K562 (cell line): ENCODE measurements around the gene TMEM170A. TPM values are rescaled to one million over a fixed set of nuclear protein-coding genes. Genes with fewer than 3 reads are reported as not detected.

Experiments used
- JUNB ChIP-seq: fragments of 450-650 bp; formaldehyde crosslinking; conservative IDR thresholded peaks from 2 replicates; pipeline ENCODE4 v1.4.0; 2020; ENCODE audit warnings: mild to moderate bottlenecking
- TCF7L2 ChIP-seq: fragments of 150-350 bp; IDR thresholded peaks from 2 replicates; pipeline ENCODE4 v1.6.1; 2016; ENCODE audit warnings: low read depth, mild to moderate bottlenecking, low read length, moderate library complexity
- polyA plus RNA-seq, 8 experiments: library from polyadenylated mRNA; depleted of rRNA in 4 of 8; stranded (reverse) in 5 of 8; unstranded in 3 of 8; fragments of >200 nt; fragmentation: Nextera tagmentation in 2 of 8; fragmentation: Illumina TruSeq in 1 of 8; extraction: Ambion mirVana in 2 of 8; extraction: Trizol in 1 of 8; gene quantifications; 2 replicates each; pipeline versions ENCODE4 v1.2.1 to v1.2.3, GENCODE V29; 2011 to 2014; ENCODE audit warnings: inconsistent platforms in 1 of 8, missing spikeins in 1 of 8
- small RNA-seq: library from RNA; depleted of rRNA; stranded (forward); fragments of <200 nt; gene quantifications from one replicate; pipeline ENCODE3, GENCODE V24; 2014
- total RNA-seq, 7 experiments: library from RNA; depleted of rRNA in 6 of 7; stranded (reverse); fragments of >200 nt in 6 of 7; fragmentation: Illumina TruSeq in 2 of 7; extraction: Trizol in 2 of 7; gene quantifications; 2 replicates each; pipeline versions ENCODE4 v1.2.1 to v1.2.3, GENCODE V29; 2011 to 2021; ENCODE audit warnings: low replicate concordance in 1 of 7

The TMEM170A gene
- total and polyA plus RNA-seq, 9 of the 15 experiments (the other 6 are each of a cell fraction or from before 2014, with no cell fraction given) = 6.1 to 30.2 (median 15.0) TPM

GRCh38 chr16:75394941-75395340 lies 69.5 kb downstream of the TMEM170A start (continued):
- TF ChIP-seq TCF7L2 (no peak), JUNB (no peak)

Small RNAs within 50 kb of the gene (small RNA-seq; reads per million reads assigned to genes)
- not detected for gene RF00598

Other genes starting within 250 kb of the TMEM170A start
Only the 7 nearest of the 12 such genes appear.
- 40.0 and 43.7 TPM in 2 replicates for gene CFDP1, start 31.2 kb downstream of the TMEM170A start, total RNA-seq (2014; rRNA removed)
- gene CFDP1, start 31.2 kb downstream of the TMEM170A start, total RNA-seq (2014; rRNA removed; fragmentation: Illumina TruSeq; extraction: Trizol) = 70.4 and 73.6 TPM in 2 replicates
- gene CFDP1, start 31.2 kb downstream of the TMEM170A start, total RNA-seq (2015; rRNA removed; fragmentation: Illumina TruSeq; extraction: Trizol) = 76.7 and 77.1 TPM in 2 replicates
- gene CFDP1, start 31.2 kb downstream of the TMEM170A start, total RNA-seq (2021) = 30.3 and 31.5 TPM in 2 replicates
- gene CFDP1, start 31.2 kb downstream of the TMEM170A start, polyA plus RNA-seq (2011; rRNA removed) = 29.2 and 44.3 TPM in 2 replicates
- 61.1 and 78.4 TPM in 2 replicates for gene CFDP1, start 31.2 kb downstream of the TMEM170A start, polyA plus RNA-seq (2014; fragmentation: Illumina TruSeq; extraction: Trizol)
- gene CFDP1, start 31.2 kb downstream of the TMEM170A start, polyA plus RNA-seq (2014; fragmentation: Nextera tagmentation; extraction: Ambion mirVana) = 10 to 100 TPM; 33.4 to 61.7 TPM
- 57.5 and 65.0 TPM in 2 replicates for gene CFDP1, start 31.2 kb downstream of the TMEM170A start, polyA plus RNA-seq (2014; rRNA removed)
- gene CHST6, start 30.8 kb upstream of the TMEM170A start, total RNA-seq (2014; rRNA removed) = 0.05 TPM in 1 of 2 replicates, not detected in the other
- not detected in 2 replicates for gene CHST6, start 30.8 kb upstream of the TMEM170A start, total RNA-seq (2014; rRNA removed; fragmentation: Illumina TruSeq; extraction: Trizol)
- gene CHST6, start 30.8 kb upstream of the TMEM170A start, total RNA-seq (2015; rRNA removed; fragmentation: Illumina TruSeq; extraction: Trizol) = not detected in 2 replicates
- gene CHST6, start 30.8 kb upstream of the TMEM170A start, total RNA-seq (2021) = 0.02 and 0.09 TPM in 2 replicates
- gene CHST6, start 30.8 kb upstream of the TMEM170A start, polyA plus RNA-seq (2011; rRNA removed) = 0.01 TPM in 1 of 2 replicates, not detected in the other
- gene CHST6, start 30.8 kb upstream of the TMEM170A start, polyA plus RNA-seq (2014; fragmentation: Illumina TruSeq; extraction: Trizol) = not detected in 2 replicates
- not detected for gene CHST6, start 30.8 kb upstream of the TMEM170A start, polyA plus RNA-seq (2014; fragmentation: Nextera tagmentation; extraction: Ambion mirVana)
- gene CHST6, start 30.8 kb upstream of the TMEM170A start, polyA plus RNA-seq (2014; rRNA removed) = not detected in 2 replicates
- gene CHST5, start 71.4 kb upstream of the TMEM170A start, total RNA-seq (2014; rRNA removed) = not detected in 2 replicates
- gene CHST5, start 71.4 kb upstream of the TMEM170A start, total RNA-seq (2014; rRNA removed; fragmentation: Illumina TruSeq; extraction: Trizol) = not detected in 2 replicates
- 0.07 TPM in 1 of 2 replicates, not detected in the other for gene CHST5, start 71.4 kb upstream of the TMEM170A start, total RNA-seq (2015; rRNA removed; fragmentation: Illumina TruSeq; extraction: Trizol)
- 0.18 and 0.20 TPM in 2 replicates for gene CHST5, start 71.4 kb upstream of the TMEM170A start, total RNA-seq (2021)
- 0.06 and 0.09 TPM in 2 replicates for gene CHST5, start 71.4 kb upstream of the TMEM170A start, polyA plus RNA-seq (2011; rRNA removed)
- 0.40 TPM in 1 of 2 replicates, not detected in the other for gene CHST5, start 71.4 kb upstream of the TMEM170A start, polyA plus RNA-seq (2014; fragmentation: Illumina TruSeq; extraction: Trizol)
- not detected for gene CHST5, start 71.4 kb upstream of the TMEM170A start, polyA plus RNA-seq (2014; fragmentation: Nextera tagmentation; extraction: Ambion mirVana)
- 0.05 and 0.21 TPM in 2 replicates for gene CHST5, start 71.4 kb upstream of the TMEM170A start, polyA plus RNA-seq (2014; rRNA removed)
- gene TMEM231, start 91.6 kb upstream of the TMEM170A start, total RNA-seq (2014; rRNA removed) = 9.0 and 13.0 TPM in 2 replicates
- gene TMEM231, start 91.6 kb upstream of the TMEM170A start, total RNA-seq (2014; rRNA removed; fragmentation: Illumina TruSeq; extraction: Trizol) = 7.6 and 9.1 TPM in 2 replicates
- 6.8 and 7.2 TPM in 2 replicates for gene TMEM231, start 91.6 kb upstream of the TMEM170A start, total RNA-seq (2015; rRNA removed; fragmentation: Illumina TruSeq; extraction: Trizol)
- gene TMEM231, start 91.6 kb upstream of the TMEM170A start, total RNA-seq (2021) = 12.6 and 13.9 TPM in 2 replicates
- gene TMEM231, start 91.6 kb upstream of the TMEM170A start, polyA plus RNA-seq (2011; rRNA removed) = 27.6 and 30.2 TPM in 2 replicates
- gene TMEM231, start 91.6 kb upstream of the TMEM170A start, polyA plus RNA-seq (2014; fragmentation: Illumina TruSeq; extraction: Trizol) = 15.6 and 17.0 TPM in 2 replicates
- gene TMEM231, start 91.6 kb upstream of the TMEM170A start, polyA plus RNA-seq (2014; fragmentation: Nextera tagmentation; extraction: Ambion mirVana) = 1 to 10 TPM; 1.6 to 2.8 TPM
- gene TMEM231, start 91.6 kb upstream of the TMEM170A start, polyA plus RNA-seq (2014; rRNA removed) = 10.9 and 13.0 TPM in 2 replicates
- gene GABARAPL2, start 101.7 kb upstream of the TMEM170A start, total RNA-seq (2014; rRNA removed) = 39.8 and 42.1 TPM in 2 replicates
- gene GABARAPL2, start 101.7 kb upstream of the TMEM170A start, total RNA-seq (2014; rRNA removed; fragmentation: Illumina TruSeq; extraction: Trizol) = 65.5 and 81.6 TPM in 2 replicates
- gene GABARAPL2, start 101.7 kb upstream of the TMEM170A start, total RNA-seq (2015; rRNA removed; fragmentation: Illumina TruSeq; extraction: Trizol) = 49.0 and 50.5 TPM in 2 replicates
- gene GABARAPL2, start 101.7 kb upstream of the TMEM170A start, total RNA-seq (2021) = 89.2 and 91.8 TPM in 2 replicates
- gene GABARAPL2, start 101.7 kb upstream of the TMEM170A start, polyA plus RNA-seq (2011; rRNA removed) = 89.0 and 118 TPM in 2 replicates
- 88.2 and 94.1 TPM in 2 replicates for gene GABARAPL2, start 101.7 kb upstream of the TMEM170A start, polyA plus RNA-seq (2014; fragmentation: Illumina TruSeq; extraction: Trizol)
- gene GABARAPL2, start 101.7 kb upstream of the TMEM170A start, polyA plus RNA-seq (2014; fragmentation: Nextera tagmentation; extraction: Ambion mirVana) = 100 to 1,000 TPM; 252 to 288 TPM
- 101 and 105 TPM in 2 replicates for gene GABARAPL2, start 101.7 kb upstream of the TMEM170A start, polyA plus RNA-seq (2014; rRNA removed)
- gene ADAT1, start 158.6 kb upstream of the TMEM170A start, total RNA-seq (2014; rRNA removed) = 23.6 and 26.2 TPM in 2 replicates
- 28.2 and 33.3 TPM in 2 replicates for gene ADAT1, start 158.6 kb upstream of the TMEM170A start, total RNA-seq (2014; rRNA removed; fragmentation: Illumina TruSeq; extraction: Trizol)
- gene ADAT1, start 158.6 kb upstream of the TMEM170A start, total RNA-seq (2015; rRNA removed; fragmentation: Illumina TruSeq; extraction: Trizol) = 34.4 and 36.7 TPM in 2 replicates
- gene ADAT1, start 158.6 kb upstream of the TMEM170A start, total RNA-seq (2021) = 26.1 and 30.9 TPM in 2 replicates
- 25.2 and 32.2 TPM in 2 replicates for gene ADAT1, start 158.6 kb upstream of the TMEM170A start, polyA plus RNA-seq (2011; rRNA removed)
- gene ADAT1, start 158.6 kb upstream of the TMEM170A start, polyA plus RNA-seq (2014; fragmentation: Illumina TruSeq; extraction: Trizol) = 36.0 and 39.4 TPM in 2 replicates
- 10 to 100 TPM; 16.0 to 20.6 TPM for gene ADAT1, start 158.6 kb upstream of the TMEM170A start, polyA plus RNA-seq (2014; fragmentation: Nextera tagmentation; extraction: Ambion mirVana)
- gene ADAT1, start 158.6 kb upstream of the TMEM170A start, polyA plus RNA-seq (2014; rRNA removed) = 18.7 and 27.4 TPM in 2 replicates
- 254 and 273 TPM in 2 replicates for gene KARS1, start 183.0 kb upstream of the TMEM170A start, total RNA-seq (2014; rRNA removed)
- 308 and 329 TPM in 2 replicates for gene KARS1, start 183.0 kb upstream of the TMEM170A start, total RNA-seq (2014; rRNA removed; fragmentation: Illumina TruSeq; extraction: Trizol)
- gene KARS1, start 183.0 kb upstream of the TMEM170A start, total RNA-seq (2015; rRNA removed; fragmentation: Illumina TruSeq; extraction: Trizol) = 289 and 304 TPM in 2 replicates
- gene KARS1, start 183.0 kb upstream of the TMEM170A start, total RNA-seq (2021) = 257 and 269 TPM in 2 replicates
- 248 and 313 TPM in 2 replicates for gene KARS1, start 183.0 kb upstream of the TMEM170A start, polyA plus RNA-seq (2011; rRNA removed)
- gene KARS1, start 183.0 kb upstream of the TMEM170A start, polyA plus RNA-seq (2014; fragmentation: Illumina TruSeq; extraction: Trizol) = 351 and 386 TPM in 2 replicates
- gene KARS1, start 183.0 kb upstream of the TMEM170A start, polyA plus RNA-seq (2014; fragmentation: Nextera tagmentation; extraction: Ambion mirVana) = 100 to 1,000 TPM; 223 to 313 TPM
- gene KARS1, start 183.0 kb upstream of the TMEM170A start, polyA plus RNA-seq (2014; rRNA removed) = 257 and 275 TPM in 2 replicates